SK-N-SH treated with all-trans-retinoic acid at 6 μM for 48 hours (cell line): ENCODE results near the gene CDCP1.

Experiments used
- CREB5 ChIP-seq: fragments of 250-450 bp; sonication (Bioruptor Pico); IDR thresholded peaks from 2 replicates; pipeline ENCODE4 v1.5.1; 2020; ENCODE audit warnings: low read depth, mild to moderate bottlenecking, moderate library complexity
- CSRNP3 ChIP-seq: fragments of 250-450 bp; sonication (Bioruptor Pico); IDR thresholded peaks from 2 replicates; pipeline ENCODE4 v1.5.1; 2021; ENCODE audit warnings: mild to moderate bottlenecking, moderate library complexity
- ESRRG ChIP-seq: fragments of 250-450 bp; sonication (Bioruptor Pico); IDR thresholded peaks from 2 replicates; pipeline ENCODE4 v1.6.1; 2021; ENCODE audit warnings: mild to moderate bottlenecking
- ISL1 ChIP-seq: fragments of 250-450 bp; sonication (Bioruptor Pico); IDR thresholded peaks from 2 replicates; pipeline ENCODE4 v2.1.2; 2022; ENCODE audit warnings: mild to moderate bottlenecking, moderate library complexity
- PATZ1 ChIP-seq: fragments of 250-450 bp; sonication (Bioruptor Pico); IDR thresholded peaks from 2 replicates; pipeline ENCODE4 v1.8.0; 2020; ENCODE audit warnings: mild to moderate bottlenecking, moderate library complexity, borderline replicate concordance
- PPARA ChIP-seq: fragments of 250-450 bp; sonication (Bioruptor Pico); IDR thresholded peaks from 2 replicates; pipeline ENCODE4 v1.5.0; 2020; ENCODE audit warnings: mild to moderate bottlenecking, borderline replicate concordance
- RARB ChIP-seq: fragments of 250-450 bp; sonication (Bioruptor Pico); IDR thresholded peaks from 2 replicates; pipeline ENCODE4 v1.8.0; 2021; ENCODE audit warnings: mild to moderate bottlenecking, moderate library complexity
- SNAI2 ChIP-seq: fragments of 250-450 bp; sonication (Bioruptor Pico); IDR thresholded peaks from 2 replicates; pipeline ENCODE4 v1.5.0; 2020; ENCODE audit warnings: mild to moderate bottlenecking, moderate library complexity
- TCF4 ChIP-seq: fragments of 250-450 bp; sonication (Bioruptor Pico); IDR thresholded peaks from 2 replicates; pipeline ENCODE4 v1.8.0; 2021; ENCODE audit warnings: mild to moderate bottlenecking, moderate library complexity, borderline replicate concordance
- ZC3H10 ChIP-seq: fragments of 250-450 bp; sonication (Bioruptor Pico); IDR thresholded peaks from 2 replicates; pipeline ENCODE4 v1.5.1; 2021; ENCODE audit warnings: mild to moderate bottlenecking, moderate library complexity
- ZFP3 ChIP-seq: fragments of 250-450 bp; sonication (Bioruptor Pico); IDR thresholded peaks from 2 replicates; pipeline ENCODE4 v1.5.0; 2020; ENCODE audit warnings: mild to moderate bottlenecking, moderate library complexity
- ZNF565 ChIP-seq: fragments of 450-650 bp; formaldehyde crosslinking; conservative IDR thresholded peaks from 2 replicates; pipeline ENCODE4 v1.5.0; 2020; ENCODE audit warnings: low read depth, mild to moderate bottlenecking, moderate library complexity
- ZNF70 ChIP-seq: fragments of 450-650 bp; formaldehyde crosslinking; IDR thresholded peaks from 2 replicates; pipeline ENCODE4 v1.5.0; 2020; ENCODE audit warnings: mild to moderate bottlenecking, moderate library complexity

- no peak for TF ChIP-seq PATZ1
- no peak for TF ChIP-seq ZFP3 (CRISPR knock-in tag)
- TF ChIP-seq RARB (CRISPR knock-in tag), result no peak
- no peak for TF ChIP-seq ISL1 (CRISPR knock-in tag)
- no peak for TF ChIP-seq ZNF70 (CRISPR knock-in tag)
- TF ChIP-seq ESRRG (CRISPR knock-in tag), result no peak
- no peak for TF ChIP-seq TCF4 (CRISPR knock-in tag)
- TF ChIP-seq SNAI2 (CRISPR knock-in tag), result no peak
- no peak for TF ChIP-seq ZC3H10 (CRISPR knock-in tag)
- TF ChIP-seq PPARA (CRISPR knock-in tag), result no peak
- no peak for TF ChIP-seq ZNF565 (CRISPR knock-in tag)
- TF ChIP-seq CREB5 (CRISPR knock-in tag), result no peak
- no peak for TF ChIP-seq CSRNP3 (CRISPR knock-in tag)
Measured at GRCh38 chr3:45194791-45195190, 48.6 kb upstream of the CDCP1 start.
